HepG2 (cell line): ENCODE measurements around the gene ZNF816. TPM values are rescaled to one million over a fixed set of nuclear protein-coding genes. Genes with fewer than 3 reads are reported as not detected.

ENCODE experiments used
- ATAC-seq: fragments of 200-7000 bp; cut with Tn5 transposase; 3 replicates; pipeline ENCODE4 v1.9.1; 2020; ENCODE audit warnings: mild to moderate bottlenecking, moderate library complexity
- BruUV-seq: library from RNA; stranded (reverse); fragments of 400-500 nt; replicated peaks from 2 replicates; lab custom pipeline; 2021; lab: Mats Ljungman, UMichigan
- CTCF ChIA-PET: fragments of 300-600 bp; formaldehyde crosslinking; extraction: SDS; loops from one replicate; lab custom pipeline; 2021; ENCODE audit warnings: low total read pairs, inconsistent platforms, low intra/inter-chr PET ratio; lab: Yijun Ruan, JAX
- POLR2A ChIA-PET: fragments of 350-600 bp; sonication (Branson Sonifier 250); formaldehyde crosslinking; loops from one replicate; lab custom pipeline; 2020; ENCODE audit warnings: antibody characterized with exemption, inconsistent platforms; lab: Yijun Ruan, JAX
- DNase-seq: peaks from one replicate; pipeline ENCODE4 v3.0.0-alpha.2; 2015; ENCODE audit warnings: low spot score
- FAIRE-seq: peaks from 3 replicates; lab custom pipeline; 2011; peaks lifted over from hg19 to GRCh38; lab: Jason Lieb, UNC
- H2AFZ ChIP-seq: one replicate; pipeline ENCODE4 v1.6.1; 2011; ENCODE audit warnings: low read length, inconsistent platforms
- H3K27ac ChIP-seq: fragments of 300-600 bp; 3 replicates; pipeline ENCODE4 v1.8.0; 2011; ENCODE audit warnings: mixed run types, mild to moderate bottlenecking, mixed read lengths, low read length, inconsistent platforms; ENCODE audit not compliant: insufficient read depth; ENCODE audit errors: extremely low read length
- H3K27me3 ChIP-seq, 2 experiments: fragments of 200-600 bp in 1 of 2; 2 replicates in 1 of 2; 3 replicates in 1 of 2; pipeline versions ENCODE4 v1.6.0 to v1.8.0; 2011; ENCODE audit warnings: low read length in 2 of 2, mild to moderate bottlenecking in 2 of 2, moderate library complexity in 2 of 2, inconsistent platforms in 1 of 2; ENCODE audit not compliant: insufficient read depth in 2 of 2, control insufficient read depth in 1 of 2
- H3K36me3 ChIP-seq, 2 experiments: fragments of 200-600 bp in 1 of 2; replicated peaks in 1 of 2; 2 replicates in 1 of 2; 3 replicates in 1 of 2; pipeline versions ENCODE4 v1.5.1 to v1.8.0; 2011; ENCODE audit warnings: low read length in 2 of 2, inconsistent platforms in 1 of 2; ENCODE audit not compliant: insufficient read depth in 2 of 2, control insufficient read depth in 1 of 2
- H3K4me1 ChIP-seq: 2 replicates; pipeline ENCODE4 v1.5.1; 2012; ENCODE audit warnings: low read length, inconsistent platforms; ENCODE audit not compliant: insufficient read depth
- H3K4me2 ChIP-seq: 2 replicates; pipeline ENCODE4 v1.6.0; 2011; ENCODE audit warnings: low read depth, low read length, inconsistent platforms
- H3K4me3 ChIP-seq, 3 experiments: fragments of 200-600 bp in 1 of 3; sonication (generic), shearing (Covaris generic) in 1 of 3; replicated peaks in 1 of 3; 2 replicates each; pipeline ENCODE4 v1.5.1; 2011 to 2016; ENCODE audit warnings: low read length in 3 of 3, inconsistent platforms in 2 of 3, low read depth in 2 of 3, mild to moderate bottlenecking in 2 of 3, control low read depth in 1 of 3, mixed read lengths in 1 of 3; ENCODE audit not compliant: insufficient read depth in 1 of 3
- H3K79me2 ChIP-seq: one replicate; pipeline ENCODE4 v1.6.1; 2011; ENCODE audit warnings: low read length, inconsistent platforms; ENCODE audit not compliant: insufficient read depth
- H3K9ac ChIP-seq: 2 replicates; pipeline ENCODE4 v1.6.0; 2011; ENCODE audit warnings: mild to moderate bottlenecking, low read depth, low read length, inconsistent platforms; ENCODE audit not compliant: insufficient read depth
- H3K9me3 ChIP-seq: 2 replicates; pipeline ENCODE4 v1.5.1; 2012; ENCODE audit warnings: mild to moderate bottlenecking, low read length
- H4K20me1 ChIP-seq: 2 replicates; pipeline ENCODE4 v1.6.0; 2011; ENCODE audit warnings: inconsistent platforms, mild to moderate bottlenecking, low read length, moderate library complexity; ENCODE audit not compliant: insufficient read depth
- ATAD3A ChIP-seq: sonication (generic); formaldehyde crosslinking; IDR thresholded peaks from 2 replicates; pipeline ENCODE4 v1.4.0; 2020; ENCODE audit warnings: missing genetic modification reagents
- IKZF4 ChIP-seq: sonication (generic); formaldehyde crosslinking; IDR thresholded peaks from 2 replicates; pipeline ENCODE4 v1.5.1; 2020; ENCODE audit warnings: borderline replicate concordance, mild to moderate bottlenecking, low read depth, missing genetic modification reagents; ENCODE audit errors: not compliant biosample characterization
- KDM2A ChIP-seq: sonication (generic); formaldehyde crosslinking; IDR thresholded peaks from 2 replicates; pipeline ENCODE4 v1.4.0; 2020; ENCODE audit warnings: low read depth, missing genetic modification reagents, borderline replicate concordance
- KMT2B ChIP-seq: IDR thresholded peaks from 2 replicates; pipeline ENCODE4 v1.6.1; 2016; ENCODE audit warnings: missing genetic modification reagents, missing compliant biosample characterization
- TBL1XR1 ChIP-seq: fragments of 150-350 bp; IDR thresholded peaks from 2 replicates; pipeline ENCODE4 v1.6.1; 2014; ENCODE audit warnings: borderline replicate concordance, low read length; ENCODE audit not compliant: partially characterized antibody
- TBX3 ChIP-seq: fragments of 450-650 bp; IDR thresholded peaks from 2 replicates; pipeline ENCODE4 v1.6.1; 2017; ENCODE audit warnings: antibody characterized with exemption, mild to moderate bottlenecking, inconsistent platforms, borderline replicate concordance
- U2AF1 ChIP-seq: fragments of 200-400 bp; formaldehyde crosslinking; optimal IDR thresholded peaks from 2 replicates; pipeline ENCODE3; 2017; ENCODE audit warnings: mild to moderate bottlenecking, low read depth, low read length
- ZNF562 ChIP-seq: sonication (generic); formaldehyde crosslinking; IDR thresholded peaks from 2 replicates; pipeline ENCODE4 v1.8.0; 2022; ENCODE audit warnings: missing genetic modification reagents, borderline replicate concordance
- ZNF747 ChIP-seq: sonication (generic); formaldehyde crosslinking; IDR thresholded peaks from 2 replicates; pipeline ENCODE4 v1.8.1; 2023; ENCODE audit warnings: missing genetic modification reagents, mild to moderate bottlenecking, borderline replicate concordance
- WGBS: methylation state at CpG from one replicate; pipeline ENCODE4 v1.1.6; 2017; ENCODE audit warnings: low lambda C conversion rate; 5-methylcytosine and 5-hydroxymethylcytosine counted together
- in situ Hi-C: cut with HindIII; loops from 2 replicates; pipeline ENCODE4 v1.10.0; 2017; ENCODE audit warnings: low pct_unique_long_range_greater_than_20kb; ENCODE audit not compliant: extremely low pct_ligation_motif_present
- intact Hi-C: fragments of 100-400 bp; cut with micrococcal nuclease; formaldehyde crosslinking; loops from one replicate; pipeline ENCODE4 v1.10.0; 2022; ENCODE audit not compliant: unreplicated experiment
- polyA plus RNA-seq, 8 experiments: library from polyadenylated mRNA; depleted of rRNA in 3 of 8; stranded (reverse) in 7 of 8; unstranded in 1 of 8; fragments of >200 nt; fragmentation: Illumina TruSeq in 4 of 8; extraction: Trizol in 4 of 8; gene quantifications; 2 replicates each; pipeline versions ENCODE4 v1.2.1 to v1.2.3, GENCODE V29; 2011 to 2016; ENCODE audit warnings: low read depth in 4 of 8, missing spikeins in 1 of 8, mixed read lengths in 1 of 8; ENCODE audit not compliant: insufficient read depth in 1 of 8
- total RNA-seq, 5 experiments: library from RNA; depleted of rRNA; stranded (reverse); fragments of >200 nt; fragmentation: Illumina TruSeq; extraction: Trizol; gene quantifications; 2 replicates each; pipeline ENCODE4 v1.2.3, GENCODE V29; 2016; ENCODE audit warnings: low read depth in 1 of 5
- TF ChIP-seq, protein P1 (sequence below): sonication (generic); formaldehyde crosslinking; IDR thresholded peaks from 2 replicates; pipeline ENCODE4 v1.4.0; 2020; ENCODE audit warnings: missing genetic modification reagents
- TF ChIP-seq, protein P2 (sequence below): sonication (generic); formaldehyde crosslinking; conservative IDR thresholded peaks from 2 replicates; pipeline ENCODE4 v1.8.0; 2022; ENCODE audit warnings: low read depth, missing genetic modification reagents
- TF ChIP-seq, protein P3 (sequence below): sonication (generic); formaldehyde crosslinking; IDR thresholded peaks from 2 replicates; pipeline ENCODE4 v1.4.0; 2020; ENCODE audit warnings: missing genetic modification reagents
- TF ChIP-seq, protein P4 (sequence below): sonication (generic); formaldehyde crosslinking; IDR thresholded peaks from 2 replicates; pipeline ENCODE4 v1.5.0; 2020; ENCODE audit warnings: mild to moderate bottlenecking, missing genetic modification reagents

Gene ZNF816
- total and polyA plus RNA-seq, 2 of the 13 experiments (the other 11 are each of a cell fraction or from before 2014, with no cell fraction given), result 5.2 to 14.1 TPM

DNA sequence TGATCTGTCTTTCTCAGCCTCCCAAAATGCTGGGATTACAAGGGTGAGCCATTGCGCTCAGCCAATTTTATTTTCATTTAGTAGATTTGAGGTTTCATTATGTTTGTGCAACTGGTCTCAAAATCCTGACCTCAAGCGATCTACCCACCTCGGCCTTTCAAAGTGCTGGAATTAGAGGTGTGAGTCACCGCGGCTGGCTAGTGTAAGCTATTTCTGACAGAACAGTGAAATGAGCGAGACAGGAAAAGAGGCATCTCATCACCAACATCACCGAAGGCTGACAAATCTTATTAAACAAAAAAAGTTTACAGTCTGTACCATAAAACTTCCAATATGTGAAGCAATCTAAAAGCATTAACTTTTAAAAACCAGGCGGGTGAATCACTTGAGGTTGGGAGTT is 27.2 kb downstream of the ZNF816 start:
- 99% methylated on average over 8 of the region's 8 CpGs for WGBS
- FAIRE-seq, result no peak
- no peak overlapping the region for H2AFZ ChIP-seq
- DNase-seq, result no peak
- intact Hi-C loops, result no loop called here
- no peak overlapping the region for H3K4me3 ChIP-seq
- no peaks in the 10 kb centered on the region; a peak in 1 of 5 replicates for H3K36me3 ChIP-seq
- ATAC-seq, result no peak
- ChIA-PET CTCF (no interaction called here), POLR2A (no interaction called here)
- no peak overlapping the region for H3K9ac ChIP-seq
- H3K27me3 ChIP-seq, result no peaks in the 10 kb centered on the region
- H3K79me2 ChIP-seq, result peaks cover 3% of the 10 kb centered on the region
- H3K4me1 ChIP-seq, result peaks cover 22% of the 10 kb centered on the region
- in situ Hi-C loops, result no loop called here
- no peak for TF ChIP-seq ZNF747 (CRISPR knock-in tag)
- TF ChIP-seq, protein P1, sequence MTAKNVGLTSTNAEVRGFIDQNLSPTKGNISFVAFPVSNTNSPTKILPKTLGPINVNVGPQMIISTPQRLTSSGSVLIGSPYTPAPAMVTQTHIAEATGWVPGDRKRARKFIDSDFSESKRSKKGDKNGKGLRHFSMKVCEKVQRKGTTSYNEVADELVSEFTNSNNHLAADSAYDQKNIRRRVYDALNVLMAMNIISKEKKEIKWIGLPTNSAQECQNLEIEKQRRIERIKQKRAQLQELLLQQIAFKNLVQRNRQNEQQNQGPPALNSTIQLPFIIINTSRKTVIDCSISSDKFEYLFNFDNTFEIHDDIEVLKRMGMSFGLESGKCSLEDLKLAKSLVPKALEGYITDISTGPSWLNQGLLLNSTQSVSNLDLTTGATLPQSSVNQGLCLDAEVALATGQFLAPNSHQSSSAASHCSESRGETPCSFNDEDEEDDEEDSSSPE, result no peak
- TF ChIP-seq, protein P2, sequence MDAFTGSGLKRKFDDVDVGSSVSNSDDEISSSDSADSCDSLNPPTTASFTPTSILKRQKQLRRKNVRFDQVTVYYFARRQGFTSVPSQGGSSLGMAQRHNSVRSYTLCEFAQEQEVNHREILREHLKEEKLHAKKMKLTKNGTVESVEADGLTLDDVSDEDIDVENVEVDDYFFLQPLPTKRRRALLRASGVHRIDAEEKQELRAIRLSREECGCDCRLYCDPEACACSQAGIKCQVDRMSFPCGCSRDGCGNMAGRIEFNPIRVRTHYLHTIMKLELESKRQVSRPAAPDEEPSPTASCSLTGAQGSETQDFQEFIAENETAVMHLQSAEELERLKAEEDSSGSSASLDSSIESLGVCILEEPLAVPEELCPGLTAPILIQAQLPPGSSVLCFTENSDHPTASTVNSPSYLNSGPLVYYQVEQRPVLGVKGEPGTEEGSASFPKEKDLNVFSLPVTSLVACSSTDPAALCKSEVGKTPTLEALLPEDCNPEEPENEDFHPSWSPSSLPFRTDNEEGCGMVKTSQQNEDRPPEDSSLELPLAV (CRISPR knock-in tag), result no peak
- no peak for TF ChIP-seq ZNF562 (CRISPR knock-in tag)
- no peak for TF ChIP-seq TBX3
- no peak for TF ChIP-seq KMT2B
- TF ChIP-seq, protein P3, sequence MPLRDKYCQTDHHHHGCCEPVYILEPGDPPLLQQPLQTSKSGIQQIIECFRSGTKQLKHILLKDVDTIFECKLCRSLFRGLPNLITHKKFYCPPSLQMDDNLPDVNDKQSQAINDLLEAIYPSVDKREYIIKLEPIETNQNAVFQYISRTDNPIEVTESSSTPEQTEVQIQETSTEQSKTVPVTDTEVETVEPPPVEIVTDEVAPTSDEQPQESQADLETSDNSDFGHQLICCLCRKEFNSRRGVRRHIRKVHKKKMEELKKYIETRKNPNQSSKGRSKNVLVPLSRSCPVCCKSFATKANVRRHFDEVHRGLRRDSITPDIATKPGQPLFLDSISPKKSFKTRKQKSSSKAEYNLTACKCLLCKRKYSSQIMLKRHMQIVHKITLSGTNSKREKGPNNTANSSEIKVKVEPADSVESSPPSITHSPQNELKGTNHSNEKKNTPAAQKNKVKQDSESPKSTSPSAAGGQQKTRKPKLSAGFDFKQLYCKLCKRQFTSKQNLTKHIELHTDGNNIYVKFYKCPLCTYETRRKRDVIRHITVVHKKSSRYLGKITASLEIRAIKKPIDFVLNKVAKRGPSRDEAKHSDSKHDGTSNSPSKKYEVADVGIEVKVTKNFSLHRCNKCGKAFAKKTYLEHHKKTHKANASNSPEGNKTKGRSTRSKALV (CRISPR knock-in tag), result no peak
- no peak for TF ChIP-seq ATAD3A (CRISPR knock-in tag)
- TF ChIP-seq, protein P4, sequence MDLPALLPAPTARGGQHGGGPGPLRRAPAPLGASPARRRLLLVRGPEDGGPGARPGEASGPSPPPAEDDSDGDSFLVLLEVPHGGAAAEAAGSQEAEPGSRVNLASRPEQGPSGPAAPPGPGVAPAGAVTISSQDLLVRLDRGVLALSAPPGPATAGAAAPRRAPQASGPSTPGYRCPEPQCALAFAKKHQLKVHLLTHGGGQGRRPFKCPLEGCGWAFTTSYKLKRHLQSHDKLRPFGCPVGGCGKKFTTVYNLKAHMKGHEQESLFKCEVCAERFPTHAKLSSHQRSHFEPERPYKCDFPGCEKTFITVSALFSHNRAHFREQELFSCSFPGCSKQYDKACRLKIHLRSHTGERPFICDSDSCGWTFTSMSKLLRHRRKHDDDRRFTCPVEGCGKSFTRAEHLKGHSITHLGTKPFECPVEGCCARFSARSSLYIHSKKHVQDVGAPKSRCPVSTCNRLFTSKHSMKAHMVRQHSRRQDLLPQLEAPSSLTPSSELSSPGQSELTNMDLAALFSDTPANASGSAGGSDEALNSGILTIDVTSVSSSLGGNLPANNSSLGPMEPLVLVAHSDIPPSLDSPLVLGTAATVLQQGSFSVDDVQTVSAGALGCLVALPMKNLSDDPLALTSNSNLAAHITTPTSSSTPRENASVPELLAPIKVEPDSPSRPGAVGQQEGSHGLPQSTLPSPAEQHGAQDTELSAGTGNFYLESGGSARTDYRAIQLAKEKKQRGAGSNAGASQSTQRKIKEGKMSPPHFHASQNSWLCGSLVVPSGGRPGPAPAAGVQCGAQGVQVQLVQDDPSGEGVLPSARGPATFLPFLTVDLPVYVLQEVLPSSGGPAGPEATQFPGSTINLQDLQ (CRISPR knock-in tag), result no peak
- TF ChIP-seq U2AF1, result no peak
- TF ChIP-seq IKZF4 (CRISPR knock-in tag), result no peak
- TF ChIP-seq TBL1XR1, result no peak
- TF ChIP-seq KDM2A (CRISPR knock-in tag), result no peak
- H3K4me2 ChIP-seq, result no peak overlapping the region
- H3K27ac ChIP-seq, result no peak overlapping the region
- H4K20me1 ChIP-seq, result no peaks in the 10 kb centered on the region
- BruUV-seq, result no TSS peak
- no peaks in the 10 kb centered on the region for H3K9me3 ChIP-seq
